Astrocyte (in vitro differentiated cells and primary cell): ENCODE data around the gene KAT7.

Experiments used
- CTCF ChIP-seq: IDR thresholded peaks from 2 replicates; pipeline ENCODE4 v1.5.1; 2011; ENCODE audit warnings: low read depth, mild to moderate bottlenecking, inconsistent platforms, low read length, moderate library complexity; ENCODE audit not compliant: insufficient read depth
- EZH2 ChIP-seq: IDR thresholded peaks from 2 replicates; pipeline ENCODE4 v1.6.1; 2012; ENCODE audit warnings: mild to moderate bottlenecking, low read length, inconsistent platforms; ENCODE audit not compliant: insufficient read depth

GRCh38 chr17:49757151-49757777 is 31.2 kb upstream of the KAT7 start:
- no peak for TF ChIP-seq CTCF
- TF ChIP-seq EZH2: no peak
